K562 (cell line): ENCODE results near the gene ENKD1. TPM values are rescaled to one million over a fixed set of nuclear protein-coding genes. Genes with fewer than 3 reads are reported as not detected.

ENCODE experiments used
- ATAC-seq: fragments of 200-7000 bp; cut with Tn5 transposase; 3 replicates; pipeline ENCODE4 v1.9.1; 2020; ENCODE audit warnings: moderate library complexity
- BruUV-seq: library from RNA; stranded (reverse); fragments of 400-500 nt; replicated peaks from 2 replicates; lab custom pipeline; 2021; lab: Mats Ljungman, UMichigan
- CTCF ChIA-PET: fragments of 300-600 bp; formaldehyde crosslinking; extraction: SDS; loops from one replicate; lab custom pipeline; 2021; ENCODE audit warnings: low intra/inter-chr PET ratio; lab: Yijun Ruan, JAX
- POLR2A ChIA-PET: fragments of 300-600, 350-650 bp; sonication (Branson Sonifier 250); formaldehyde crosslinking; extraction: SDS; loops from one replicate; lab custom pipeline; 2021; ENCODE audit warnings: antibody characterized with exemption, inconsistent platforms; lab: Yijun Ruan, JAX
- DNase-seq, 4 experiments: peaks; one replicate each; pipeline versions ENCODE4 v3.0.0 to v3.0.0-alpha.2; 2011 to 2018; ENCODE audit warnings: low spot score in 3 of 4, mixed read lengths in 3 of 4; ENCODE audit errors: extremely low read depth in 1 of 4
- FAIRE-seq: peaks from 2 replicates; lab custom pipeline; 2011; peaks lifted over from hg19 to GRCh38; lab: Jason Lieb, UNC
- H2AFZ ChIP-seq: 2 replicates; pipeline ENCODE4 v1.6.0; 2011; ENCODE audit warnings: low read depth, low read length, control low read depth, inconsistent platforms
- H3K27ac ChIP-seq: fragments of 200-600 bp; 3 replicates; pipeline ENCODE4 v1.8.0; 2011; ENCODE audit warnings: low read depth, mild to moderate bottlenecking, control low read depth, inconsistent platforms, low read length, moderate library complexity, mixed read lengths; ENCODE audit errors: extremely low read depth
- H3K27me3 ChIP-seq, 2 experiments: fragments of 300-600 bp in 1 of 2; 2 replicates in 1 of 2; 3 replicates in 1 of 2; pipeline versions ENCODE4 v1.6.0 to v1.8.0; 2011; ENCODE audit warnings: inconsistent platforms in 2 of 2, low read length in 2 of 2, mild to moderate bottlenecking in 1 of 2, mixed read lengths in 1 of 2, moderate library complexity in 1 of 2; ENCODE audit not compliant: control insufficient read depth in 2 of 2, insufficient read depth in 2 of 2
- H3K36me3 ChIP-seq: fragments of 300-600 bp; 3 replicates; pipeline ENCODE4 v1.8.0; 2011; ENCODE audit warnings: mild to moderate bottlenecking, low read length, inconsistent platforms; ENCODE audit not compliant: control insufficient read depth, insufficient read depth
- H3K4me1 ChIP-seq, 2 experiments: fragments of 200-600 bp in 1 of 2; replicated peaks in 1 of 2; 2 replicates in 1 of 2; 3 replicates in 1 of 2; pipeline versions ENCODE4 v1.5.1 to v1.8.0; 2011; ENCODE audit warnings: inconsistent platforms in 2 of 2, low read length in 2 of 2, mild to moderate bottlenecking in 1 of 2, mixed read lengths in 1 of 2, moderate library complexity in 1 of 2; ENCODE audit not compliant: control insufficient read depth in 2 of 2, insufficient read depth in 2 of 2
- H3K4me2 ChIP-seq: 2 replicates; pipeline ENCODE4 v1.6.1; 2011; ENCODE audit warnings: low read length, control low read depth, inconsistent platforms, mixed read lengths; ENCODE audit not compliant: insufficient read depth
- H3K4me3 ChIP-seq: fragments of 200-600 bp; sonication (generic), shearing (Covaris generic); 2 replicates; pipeline ENCODE4 v1.5.1; 2016; ENCODE audit warnings: control low read depth, inconsistent platforms
- H3K79me2 ChIP-seq: fragments of 200-600 bp; 3 replicates; pipeline ENCODE4 v1.8.0; 2011; ENCODE audit warnings: low read length, inconsistent platforms; ENCODE audit not compliant: control insufficient read depth, insufficient read depth
- H3K9ac ChIP-seq, 2 experiments: 2 replicates each; pipeline versions ENCODE4 v1.6.0 to v1.6.1; 2011; ENCODE audit warnings: low read depth in 2 of 2, low read length in 2 of 2, control low read depth in 1 of 2, inconsistent platforms in 1 of 2, mild to moderate bottlenecking in 1 of 2, mixed read lengths in 1 of 2; ENCODE audit not compliant: insufficient read depth in 1 of 2
- H3K9me1 ChIP-seq: one replicate; pipeline ENCODE4 v1.6.0; 2011; ENCODE audit warnings: inconsistent platforms, mild to moderate bottlenecking, low read length, moderate library complexity; ENCODE audit not compliant: control insufficient read depth, insufficient read depth
- H3K9me3 ChIP-seq: replicated peaks from 2 replicates; pipeline ENCODE4 v1.5.1; 2011; ENCODE audit warnings: low read depth, low read length, inconsistent platforms; ENCODE audit not compliant: control insufficient read depth, insufficient read depth
- H4K20me1 ChIP-seq: replicated peaks from 2 replicates; pipeline ENCODE4 v1.6.1; 2011; ENCODE audit warnings: low read length, inconsistent platforms, mixed read lengths; ENCODE audit not compliant: control insufficient read depth, insufficient read depth
- CEBPB ChIP-seq: fragments of 450-650 bp; IDR thresholded peaks from 2 replicates; pipeline ENCODE4 v1.6.1; 2016; ENCODE audit warnings: missing genetic modification characterization, missing compliant biosample characterization
- CEBPG ChIP-seq, 3 experiments: fragments of 200-800 bp in 1 of 3; sonication (Bioruptor generic) in 1 of 3; sonication (generic) in 1 of 3; formaldehyde crosslinking in 1 of 3; IDR thresholded peaks in 2 of 3; conservative IDR thresholded peaks in 1 of 3; 2 replicates each; pipeline versions ENCODE4 v1.6.1 to v1.8.0; 2016 to 2022; ENCODE audit warnings: missing compliant biosample characterization in 2 of 3, missing genetic modification characterization in 2 of 3, mild to moderate bottlenecking in 1 of 3, missing genetic modification reagents in 1 of 3
- CTBP1 ChIP-seq: fragments of 450-650 bp; IDR thresholded peaks from 2 replicates; pipeline ENCODE4 v1.6.1; 2016; ENCODE audit warnings: borderline replicate concordance
- MAFG ChIP-seq: fragments of 450-650 bp; conservative IDR thresholded peaks from 2 replicates; pipeline ENCODE4 v1.6.1; 2016; ENCODE audit warnings: missing genetic modification characterization, missing compliant biosample characterization
- MBD2 ChIP-seq: sonication (generic); IDR thresholded peaks from 2 replicates; pipeline ENCODE4 v1.6.1; 2016; ENCODE audit warnings: low read depth, borderline replicate concordance
- PCBP1 ChIP-seq: fragments of 200-400 bp; formaldehyde crosslinking; IDR thresholded peaks from 2 replicates; pipeline ENCODE4 v1.6.1; 2018; ENCODE audit warnings: mild to moderate bottlenecking, low read depth, low read length; ENCODE audit not compliant: poor library complexity, severe bottlenecking
- PHB ChIP-seq: fragments of 250-450 bp; sonication (Bioruptor Pico); IDR thresholded peaks from 2 replicates; pipeline ENCODE4 v1.5.0; 2021
- PTTG1 ChIP-seq: fragments of 450-650 bp; IDR thresholded peaks from 2 replicates; pipeline ENCODE4 v1.6.1; 2016; ENCODE audit warnings: low read depth, mild to moderate bottlenecking, missing genetic modification characterization, missing compliant biosample characterization
- RBFOX2 ChIP-seq: fragments of 200-400 bp; formaldehyde crosslinking; IDR thresholded peaks from 2 replicates; pipeline ENCODE4 v1.6.1; 2017; ENCODE audit warnings: low read depth, mild to moderate bottlenecking, low read length, moderate library complexity
- RBM39 ChIP-seq: fragments of 200-400 bp; formaldehyde crosslinking; optimal IDR thresholded peaks from 2 replicates; pipeline ENCODE3; 2018; ENCODE audit warnings: low read depth, low read length
- ZBTB17 ChIP-seq: fragments of 450-650 bp; formaldehyde crosslinking; IDR thresholded peaks from 2 replicates; pipeline ENCODE4 v1.4.0; 2020; ENCODE audit warnings: mild to moderate bottlenecking
- ZNF12 ChIP-seq: sonication (generic); formaldehyde crosslinking; IDR thresholded peaks from 2 replicates; pipeline ENCODE4 v1.4.0; 2020; ENCODE audit warnings: mild to moderate bottlenecking, missing genetic modification reagents
- ZNF3 ChIP-seq: fragments of 250-450 bp; sonication (Bioruptor Pico); IDR thresholded peaks from 2 replicates; pipeline ENCODE4 v1.5.0; 2021; ENCODE audit warnings: mild to moderate bottlenecking, moderate library complexity
- ZNF316 ChIP-seq: fragments of 450-650 bp; IDR thresholded peaks from 2 replicates; pipeline ENCODE4 v1.6.1; 2016
- ZNF75A ChIP-seq: fragments of 450-650 bp; formaldehyde crosslinking; IDR thresholded peaks from 2 replicates; pipeline ENCODE4 v1.4.0; 2020; ENCODE audit warnings: mild to moderate bottlenecking
- WGBS: fragments of 100-300 bp; shearing (Covaris generic); methylation state at CpG from one replicate; pipeline ENCODE4 v1.1.6; 2016; ENCODE audit warnings: low coverage, mixed read lengths; ENCODE audit not compliant: insufficient coverage; ENCODE audit errors: missing lambda C conversion rate; 5-methylcytosine and 5-hydroxymethylcytosine counted together
- in situ Hi-C: fragments of 300-500 bp; cut with MboI; formaldehyde crosslinking; loops from 4 replicates; pipeline ENCODE4 v1.15.0; 2018; ENCODE audit warnings: inconsistent platforms, mixed read lengths
- intact Hi-C: fragments of 100-400 bp; cut with micrococcal nuclease; formaldehyde crosslinking; loops from 2 replicates; pipeline ENCODE4 v1.14.2; 2022
- polyA plus RNA-seq, 8 experiments: library from polyadenylated mRNA; depleted of rRNA in 4 of 8; stranded (reverse) in 5 of 8; unstranded in 3 of 8; fragments of >200 nt; fragmentation: Nextera tagmentation in 2 of 8; fragmentation: Illumina TruSeq in 1 of 8; extraction: Ambion mirVana in 2 of 8; extraction: Trizol in 1 of 8; gene quantifications; 2 replicates each; pipeline versions ENCODE4 v1.2.1 to v1.2.3, GENCODE V29; 2011 to 2014; ENCODE audit warnings: inconsistent platforms in 1 of 8, missing spikeins in 1 of 8
- total RNA-seq, 7 experiments: library from RNA; depleted of rRNA in 6 of 7; stranded (reverse); fragments of >200 nt in 6 of 7; fragmentation: Illumina TruSeq in 2 of 7; extraction: Trizol in 2 of 7; gene quantifications; 2 replicates each; pipeline versions ENCODE4 v1.2.1 to v1.2.3, GENCODE V29; 2011 to 2021; ENCODE audit warnings: low replicate concordance in 1 of 7
- TF ChIP-seq, protein P1 (sequence below): IDR thresholded peaks from 3 replicates; pipeline ENCODE4 v1.6.1; 2011; ENCODE audit warnings: borderline replicate concordance, mild to moderate bottlenecking, moderate library complexity; ENCODE audit not compliant: insufficient read length; ENCODE audit errors: extremely low read depth

The ENKD1 gene
- total and polyA plus RNA-seq, 9 of the 15 experiments (the other 6 are each of a cell fraction or from before 2014, with no cell fraction given) = 1.1 to 26.9 (median 8.3) TPM

GRCh38 chr16:67713647-67714273, 47.2 kb upstream of the ENKD1 start:
- BruUV-seq = no TSS peak
- Histone ChIP-seq H3K4me2 (no peak overlapping the region), H3K27me3 (no peaks in the 10 kb centered on the region), H4K20me1 (0 out of 2 replicates have a peak, but pooled peaks cover 4% of the 10 kb centered on the region), H3K4me3 (no peak overlapping the region), H2AFZ (no peak overlapping the region), H3K27ac (no peak overlapping the region), H3K9ac (no peak overlapping the region), H3K9me1 (no peaks in the 10 kb centered on the region), H3K79me2 (peaks cover 25% of the 10 kb centered on the region), H3K36me3 (peaks cover 8% of the 10 kb centered on the region; the same call in 1 of the 3 replicates), H3K9me3 (no peaks in the 10 kb centered on the region), H3K4me1 (peaks cover 3 to 12% of the 10 kb centered on the region in 2 experiments)
- in situ Hi-C loops = no loop called here
- DNase-seq (no peak), ATAC-seq (no peak), FAIRE-seq (no peak)
- intact Hi-C loops = no loop called here
- no peak for TF ChIP-seq ZNF316
- TF ChIP-seq, protein P1, sequence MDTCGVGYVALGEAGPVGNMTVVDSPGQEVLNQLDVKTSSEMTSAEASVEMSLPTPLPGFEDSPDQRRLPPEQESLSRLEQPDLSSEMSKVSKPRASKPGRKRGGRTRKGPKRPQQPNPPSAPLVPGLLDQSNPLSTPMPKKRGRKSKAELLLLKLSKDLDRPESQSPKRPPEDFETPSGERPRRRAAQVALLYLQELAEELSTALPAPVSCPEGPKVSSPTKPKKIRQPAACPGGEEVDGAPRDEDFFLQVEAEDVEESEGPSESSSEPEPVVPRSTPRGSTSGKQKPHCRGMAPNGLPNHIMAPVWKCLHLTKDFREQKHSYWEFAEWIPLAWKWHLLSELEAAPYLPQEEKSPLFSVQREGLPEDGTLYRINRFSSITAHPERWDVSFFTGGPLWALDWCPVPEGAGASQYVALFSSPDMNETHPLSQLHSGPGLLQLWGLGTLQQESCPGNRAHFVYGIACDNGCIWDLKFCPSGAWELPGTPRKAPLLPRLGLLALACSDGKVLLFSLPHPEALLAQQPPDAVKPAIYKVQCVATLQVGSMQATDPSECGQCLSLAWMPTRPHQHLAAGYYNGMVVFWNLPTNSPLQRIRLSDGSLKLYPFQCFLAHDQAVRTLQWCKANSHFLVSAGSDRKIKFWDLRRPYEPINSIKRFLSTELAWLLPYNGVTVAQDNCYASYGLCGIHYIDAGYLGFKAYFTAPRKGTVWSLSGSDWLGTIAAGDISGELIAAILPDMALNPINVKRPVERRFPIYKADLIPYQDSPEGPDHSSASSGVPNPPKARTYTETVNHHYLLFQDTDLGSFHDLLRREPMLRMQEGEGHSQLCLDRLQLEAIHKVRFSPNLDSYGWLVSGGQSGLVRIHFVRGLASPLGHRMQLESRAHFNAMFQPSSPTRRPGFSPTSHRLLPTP = no peak
- TF ChIP-seq ZNF12 = no peak
- no peak for TF ChIP-seq MAFG
- no peak for TF ChIP-seq PCBP1
- TF ChIP-seq CEBPG (CRISPR knock-in tag; IDR thresholded peaks at IDR 0.05) = no peak
- TF ChIP-seq CEBPG (tag; conservative IDR thresholded peaks at IDR 0.05 in 1 of 2, IDR thresholded peaks at IDR 0.05 in 1 of 2) = peak in 1 of 2 experiments; percentile 15; a peak in 1 of 4 replicates
- no peak for TF ChIP-seq MBD2
- TF ChIP-seq ZBTB17 (CRISPR knock-in tag) = no peak
- TF ChIP-seq RBM39 = no peak
- no peak for TF ChIP-seq RBFOX2
- TF ChIP-seq PHB (CRISPR knock-in tag) = no peak
- no peak for TF ChIP-seq PTTG1 (tag)
- no peak for TF ChIP-seq CTBP1
- TF ChIP-seq ZNF75A (CRISPR knock-in tag) = no peak
- no peak for TF ChIP-seq ZNF3 (CRISPR knock-in tag)
- TF ChIP-seq CEBPB (tag) = peak; percentile 70
- POLR2A ChIA-PET = no interaction called here
- CTCF ChIA-PET = no interaction called here
- 90% methylated on average over 5 of the region's 5 CpGs for WGBS
